Measurements from ENCODE around the gene FOLH1.
"Not testable (repeated sequence)": the region's sequence is repeated elsewhere in the genome, so short reads cannot be mapped to it uniquely, and the experiment has no call there.

Gene FOLH1

DNA sequence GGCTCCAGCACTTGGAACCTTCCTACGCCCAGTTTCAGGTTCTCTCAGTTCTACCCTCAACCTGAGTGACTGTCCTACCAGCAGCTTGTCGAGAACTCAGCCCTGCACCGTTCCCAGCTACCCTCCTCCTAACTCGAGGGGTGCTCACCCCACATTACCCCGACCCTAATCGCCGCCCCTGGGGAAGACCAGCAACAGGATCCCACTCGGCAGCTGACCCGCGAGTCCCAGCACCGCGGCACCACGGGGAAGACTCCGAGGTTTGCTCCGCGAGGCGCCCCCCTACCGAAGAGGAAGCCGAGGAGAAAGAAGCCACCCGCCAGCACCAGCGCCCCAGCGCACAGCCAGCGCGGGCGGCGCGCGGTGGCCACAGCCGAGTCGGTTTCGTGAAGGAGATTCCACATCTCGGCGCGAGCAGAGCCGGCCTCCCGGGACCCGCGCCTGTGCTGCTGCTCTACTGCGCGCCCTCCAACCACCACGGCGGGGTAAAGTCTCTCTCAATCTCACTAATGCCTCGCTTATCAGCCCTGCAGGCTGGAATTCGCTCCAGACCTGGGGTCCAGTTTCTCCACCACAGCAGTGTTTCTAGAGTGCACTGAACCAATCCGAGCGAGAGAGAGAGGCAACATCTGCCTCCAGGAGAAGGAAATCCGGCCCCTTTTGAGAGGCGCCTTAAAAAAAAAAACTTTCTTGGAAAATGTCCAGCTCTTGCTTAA lies at the start of gene FOLH1:
Gene FOLH1, minus strand, starts transcription at position 597 of the 716 bp plus-strand sequence. Its CDS starts 193 bp downstream, at position 404.
- no peak for DNase-seq

DNA sequence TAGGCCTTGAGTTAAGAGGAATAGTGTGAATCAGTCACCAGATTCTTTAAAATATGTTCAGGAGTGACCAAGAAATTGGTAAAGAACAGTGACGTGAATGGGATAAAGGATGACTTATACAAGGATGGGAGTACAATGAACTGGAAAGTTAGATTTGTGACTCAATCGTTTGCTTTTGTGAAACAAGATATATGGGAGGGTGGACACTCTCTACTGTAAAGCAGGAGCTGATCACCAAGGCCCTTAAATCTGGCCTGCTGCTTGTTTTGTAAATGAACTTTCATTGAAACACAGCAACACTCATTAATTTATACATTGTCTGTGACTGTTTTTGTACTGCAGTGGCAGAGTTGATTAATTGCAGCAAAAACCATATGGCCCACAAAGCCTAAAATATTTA lies 46.7 kb upstream of the FOLH1 start:
- not testable (repeated sequence) for DNase-seq

DNA sequence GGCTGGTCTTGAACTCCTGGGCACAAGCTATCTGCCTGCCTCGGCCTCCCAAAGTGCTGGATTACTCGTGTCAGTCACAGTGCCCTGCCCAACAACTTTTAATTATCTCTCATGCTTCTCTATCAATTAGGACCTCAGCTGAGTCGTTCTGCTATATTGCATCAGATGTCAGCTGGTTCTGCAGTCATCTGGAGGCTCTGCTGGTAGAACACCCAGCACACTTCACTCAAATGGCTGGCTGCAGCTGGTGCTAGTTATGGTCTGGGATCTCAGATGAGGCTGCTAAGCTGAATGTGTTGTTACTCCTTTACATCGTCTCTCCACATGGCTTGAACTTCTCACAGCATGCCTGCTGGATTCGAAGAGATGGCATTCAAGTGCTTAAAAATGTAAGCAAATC lies 42.8 kb upstream of the FOLH1 start:
- not testable (repeated sequence) for DNase-seq

DNA sequence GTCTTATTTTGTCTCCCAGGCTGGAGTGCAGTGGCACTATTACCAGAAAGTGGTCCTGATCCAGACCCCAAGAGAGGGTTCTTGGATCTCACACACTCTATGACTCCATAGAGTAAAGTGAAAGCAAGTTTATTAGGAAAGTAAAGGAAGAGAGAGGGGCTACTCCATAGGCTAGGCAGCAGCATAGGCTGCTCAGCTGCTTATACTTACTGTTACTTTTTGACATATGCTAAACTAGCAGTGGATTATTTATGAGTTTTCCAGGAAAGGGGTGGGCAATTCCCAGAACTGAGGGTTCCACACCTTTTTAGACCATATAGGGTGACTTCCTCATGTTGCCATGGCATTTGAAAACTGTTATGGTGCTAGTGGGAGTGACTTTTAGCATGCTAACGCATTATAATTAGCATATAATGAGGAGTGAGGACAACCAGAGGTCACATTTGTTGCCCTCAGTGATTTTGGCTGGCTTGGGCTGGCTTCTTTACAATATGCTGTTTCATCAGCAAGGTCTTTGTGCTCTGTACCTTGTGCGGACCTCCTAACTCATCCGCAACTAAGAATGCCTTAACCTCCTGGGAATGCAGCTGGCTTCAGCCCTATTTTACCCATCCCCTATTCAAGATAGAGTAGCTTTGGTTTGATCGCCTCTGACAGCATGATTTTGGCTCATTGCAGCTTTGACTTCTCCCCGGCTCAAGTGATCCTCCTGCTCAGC lies 42.2 kb upstream of the FOLH1 start:
- not testable (repeated sequence) for DNase-seq

DNA sequence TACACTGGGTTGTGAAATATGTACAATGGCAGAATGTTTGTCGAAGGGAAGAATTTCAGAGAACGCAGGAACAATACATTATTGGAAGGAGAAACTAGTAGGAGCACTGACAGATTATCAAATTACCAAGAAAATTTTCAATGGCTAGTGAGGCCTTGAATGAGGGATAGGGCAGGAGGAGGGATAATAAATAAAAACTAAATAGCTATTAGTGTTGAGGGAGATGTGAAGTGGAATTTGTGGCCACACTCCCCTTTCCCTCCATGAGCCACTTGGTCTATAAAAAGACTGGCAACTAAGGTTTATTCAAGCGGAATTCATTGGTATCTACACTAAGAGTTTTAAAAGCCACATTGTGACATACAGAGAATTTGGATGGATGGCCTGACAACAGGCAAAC lies 41.0 kb upstream of the FOLH1 start:
- not testable (repeated sequence) for DNase-seq

DNA sequence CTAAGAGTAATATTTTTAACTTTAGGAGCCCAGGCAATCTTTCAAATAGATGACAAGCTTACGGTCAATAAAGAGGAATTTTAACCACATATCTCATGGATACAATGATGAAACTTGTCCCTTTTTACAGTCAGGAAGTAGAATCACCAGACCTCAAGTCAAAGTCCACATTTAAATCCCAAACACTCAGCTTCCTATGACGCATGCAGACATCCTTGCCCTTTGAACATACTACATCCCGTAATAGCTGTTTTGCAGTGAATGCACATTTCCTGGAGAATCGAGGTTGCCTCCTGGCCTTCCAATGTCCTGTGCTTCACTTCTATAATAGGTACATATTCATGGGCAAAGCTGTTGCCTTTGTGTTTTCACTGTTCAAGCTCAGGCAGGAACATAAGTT lies 25.3 kb upstream of the FOLH1 start:
- DNase-seq = not testable (repeated sequence)

DNA sequence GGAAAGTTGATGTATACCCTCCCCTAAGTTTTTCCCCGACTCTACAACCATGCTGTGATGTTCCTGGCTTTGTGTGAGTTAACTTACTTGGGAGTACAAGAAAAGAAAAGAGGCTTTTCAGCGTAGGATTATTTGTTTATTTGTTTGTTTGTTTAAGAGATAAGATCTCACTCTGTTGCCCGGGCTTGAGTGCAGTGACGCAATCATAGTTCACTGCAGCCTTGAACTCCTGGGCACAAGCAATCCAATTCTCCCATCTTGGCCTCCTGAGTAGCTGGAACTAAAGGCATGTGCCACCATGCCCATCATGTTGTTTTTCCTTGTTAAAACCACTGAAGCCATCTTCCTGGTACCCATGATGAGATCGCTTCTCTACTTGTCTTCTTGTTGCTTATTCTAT lies 24.6 kb upstream of the FOLH1 start:
- DNase-seq = not testable (repeated sequence)

DNA sequence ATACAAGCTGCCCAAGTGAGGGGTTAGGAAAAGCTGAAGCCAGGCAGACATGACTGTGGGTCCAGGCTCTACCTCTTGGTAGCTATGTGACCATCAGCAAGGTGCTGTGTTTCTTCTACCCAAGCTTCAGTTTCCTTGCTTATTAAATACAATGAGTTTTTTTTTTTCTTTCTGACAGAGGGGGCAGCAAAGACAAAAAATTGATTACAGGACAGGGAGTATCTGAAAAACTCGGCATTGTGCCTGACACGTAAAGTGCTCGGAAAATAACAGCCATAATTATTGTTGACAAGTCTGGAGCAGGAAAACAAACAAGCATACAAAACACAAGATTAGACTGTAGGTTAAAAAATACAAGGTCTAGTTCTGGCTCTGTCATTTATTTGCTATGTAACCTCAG lies 23.3 kb upstream of the FOLH1 start:
- DNase-seq = not testable (repeated sequence)

DNA sequence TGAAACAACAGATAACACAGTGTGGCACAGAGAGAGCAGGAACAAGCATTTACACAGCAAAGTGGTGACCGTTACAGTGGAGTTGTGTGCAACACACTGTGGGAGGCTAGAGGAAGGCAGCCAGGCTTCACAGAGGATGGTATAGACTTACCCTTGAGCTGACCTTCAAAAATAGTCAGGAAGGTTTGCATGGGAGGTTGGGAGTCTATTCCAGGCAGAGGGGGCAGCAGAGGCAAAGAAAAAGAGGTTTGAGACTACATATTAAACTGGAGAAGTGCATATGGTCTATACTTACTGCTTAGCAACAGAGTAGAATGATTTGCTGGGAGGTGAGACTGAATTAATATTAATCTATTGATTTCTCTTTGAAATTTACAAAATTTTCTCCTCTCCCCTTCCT lies 22.1 kb upstream of the FOLH1 start:
- not testable (repeated sequence) for DNase-seq

DNA sequence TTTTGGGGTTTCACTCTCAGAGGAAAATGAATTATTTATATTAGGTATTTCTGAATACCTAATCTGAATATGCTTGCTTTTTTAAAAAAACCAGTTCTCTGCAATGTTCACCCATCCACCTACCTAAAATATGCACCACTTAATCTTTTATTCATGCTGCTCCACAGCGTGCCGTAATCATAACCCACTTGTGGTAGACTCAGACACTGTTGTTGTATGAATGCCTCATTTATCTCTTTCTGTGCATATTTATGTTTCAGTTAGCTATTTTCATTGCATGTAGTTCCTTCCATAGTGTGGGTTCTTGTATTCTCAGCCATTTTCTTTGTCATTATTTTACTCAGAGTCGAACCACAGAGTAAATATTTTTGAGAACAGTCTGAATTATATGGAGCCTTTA lies 21.6 kb upstream of the FOLH1 start:
- not testable (repeated sequence) for DNase-seq

DNA sequence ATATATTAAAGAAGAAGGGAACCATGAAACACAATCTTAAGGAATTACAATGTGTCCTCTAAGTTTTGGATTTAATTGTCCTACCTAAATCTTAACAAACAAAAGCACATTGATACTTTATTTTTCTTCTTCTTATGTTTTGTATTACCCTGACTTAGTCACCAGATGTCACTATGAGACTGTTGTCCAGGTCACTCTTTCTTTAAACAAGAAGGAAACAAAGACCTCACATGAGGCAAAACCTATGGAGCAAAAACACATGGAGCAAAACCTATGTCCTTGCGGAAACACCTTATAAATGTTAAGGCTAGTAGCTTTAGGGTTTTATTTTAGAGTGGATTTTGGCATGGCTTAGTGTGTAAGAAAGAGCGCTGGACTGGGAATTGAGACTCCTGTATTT lies 20.7 kb upstream of the FOLH1 start:
- DNase-seq = not testable (repeated sequence)

DNA sequence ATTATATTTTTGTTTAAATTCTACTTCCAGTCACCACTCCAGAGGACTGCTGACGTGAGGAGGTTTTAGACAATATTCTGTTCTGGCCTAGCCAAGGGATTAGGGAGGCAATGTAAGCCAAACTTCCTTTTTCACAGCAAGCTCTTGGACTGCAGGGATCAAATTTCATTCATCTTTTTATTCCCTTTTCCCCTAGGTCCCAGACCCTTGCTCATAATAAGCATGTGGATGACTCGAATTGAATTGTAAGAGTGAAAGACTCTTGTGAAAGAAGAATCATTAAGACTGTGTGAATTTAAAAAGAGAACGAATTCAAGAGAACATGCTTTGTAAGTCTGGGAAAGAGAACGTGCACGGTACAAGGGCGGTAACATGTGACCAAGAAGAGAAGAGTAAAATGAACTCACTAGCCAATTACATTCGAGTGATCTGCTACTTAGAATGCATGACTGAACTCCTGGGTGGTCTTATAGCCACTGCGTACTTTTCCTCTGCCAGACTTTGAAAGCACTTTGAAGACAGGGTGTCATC lies 16.9 kb upstream of the FOLH1 start:
- DNase-seq = not testable (repeated sequence)

DNA sequence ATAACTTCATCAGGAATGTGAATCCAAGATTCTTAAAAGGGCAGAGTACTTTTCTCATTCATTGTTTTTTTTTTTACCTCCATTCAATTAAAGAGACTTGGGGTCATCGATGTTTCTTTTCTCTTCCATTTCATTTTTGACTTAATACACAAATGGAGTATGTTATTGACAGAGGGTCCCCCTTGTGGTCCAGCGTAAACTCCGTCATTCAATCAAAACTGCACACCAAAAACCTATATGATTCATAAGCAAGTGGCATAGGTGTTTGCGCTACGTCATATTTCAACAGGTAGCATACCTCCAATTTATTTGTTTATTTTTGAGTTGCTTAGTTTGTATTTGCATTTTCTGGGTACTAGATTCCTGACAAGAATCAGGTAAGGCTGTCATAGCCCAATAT lies 12.7 kb upstream of the FOLH1 start:
- DNase-seq = no peak

DNA sequence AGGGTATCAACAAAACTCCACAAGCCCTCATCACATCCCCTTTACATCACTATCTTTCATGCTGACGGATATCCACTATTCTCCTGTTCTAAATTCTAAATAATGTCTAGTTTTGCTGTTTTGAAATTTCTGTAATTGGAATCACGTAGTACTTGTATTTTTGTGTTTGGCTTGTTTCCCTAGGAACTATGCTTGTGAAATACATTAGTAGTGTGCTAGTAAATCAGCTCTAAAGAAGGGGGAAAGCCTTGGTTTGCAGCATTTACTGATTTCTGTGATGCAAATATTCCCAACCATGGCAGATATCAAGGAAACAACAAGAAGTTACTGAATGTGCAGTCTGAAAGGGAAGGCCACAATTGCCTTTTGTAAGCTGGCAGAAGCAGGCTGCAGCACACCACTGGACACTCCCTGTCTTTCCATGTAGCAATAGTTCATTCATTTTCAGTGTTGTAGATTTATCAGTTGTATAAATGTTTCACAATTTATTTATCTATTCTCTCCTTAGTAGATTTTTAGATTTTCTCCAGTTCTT lies 4.7 kb upstream of the FOLH1 start:
- DNase-seq = no peak

DNA sequence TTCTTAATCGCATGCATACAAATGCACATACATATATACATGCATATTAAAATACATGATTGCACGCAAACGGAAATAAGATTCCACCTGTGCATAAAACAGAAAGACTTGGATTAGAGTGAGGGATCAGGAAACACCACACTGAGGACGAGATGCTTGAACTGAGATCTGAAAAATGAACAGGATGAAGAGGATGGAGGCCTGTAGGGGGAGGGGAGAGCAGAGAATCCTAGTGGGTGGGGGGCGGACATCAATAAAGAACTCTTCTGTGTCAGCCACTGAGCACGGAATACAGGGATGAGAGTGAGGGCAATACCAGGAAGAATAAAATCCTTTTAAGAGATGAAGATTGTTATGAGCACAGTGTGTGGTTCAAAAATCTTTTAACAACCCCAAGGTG lies 1.4 kb downstream of the FOLH1 start:
- not testable (repeated sequence) for DNase-seq

DNA sequence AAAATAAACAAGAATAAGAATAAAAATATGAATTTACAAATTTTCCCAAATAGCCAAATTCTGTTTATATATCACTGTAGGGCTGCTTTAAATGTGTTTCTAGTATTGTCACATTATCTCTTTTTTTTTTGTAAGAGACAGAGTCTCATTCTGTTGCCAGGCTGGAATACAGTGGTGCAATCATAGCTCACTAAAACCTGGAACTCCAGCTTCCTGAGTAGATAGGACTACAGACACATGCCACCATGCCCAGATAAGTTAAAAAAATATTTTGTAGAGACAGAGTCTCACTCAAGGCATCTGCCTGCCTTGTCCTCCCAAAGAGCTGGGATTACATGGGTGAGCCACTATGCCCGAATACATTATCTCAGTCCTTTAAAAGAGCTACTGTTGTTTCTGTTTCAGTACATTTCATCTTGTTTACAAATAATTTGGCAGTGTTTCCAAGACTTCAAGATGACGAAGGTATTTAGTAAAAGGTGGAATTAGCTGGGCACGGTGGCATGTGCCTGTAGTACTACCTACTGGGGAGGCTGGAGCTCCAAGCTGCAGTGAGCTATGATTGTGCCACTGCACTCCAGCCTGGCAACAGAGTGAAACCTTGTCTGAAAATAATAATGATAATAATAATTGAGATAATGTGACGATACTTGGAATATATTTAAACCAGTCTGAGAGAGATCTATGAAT lies 6.0 kb downstream of the FOLH1 start:
- DNase-seq = no peak

DNA sequence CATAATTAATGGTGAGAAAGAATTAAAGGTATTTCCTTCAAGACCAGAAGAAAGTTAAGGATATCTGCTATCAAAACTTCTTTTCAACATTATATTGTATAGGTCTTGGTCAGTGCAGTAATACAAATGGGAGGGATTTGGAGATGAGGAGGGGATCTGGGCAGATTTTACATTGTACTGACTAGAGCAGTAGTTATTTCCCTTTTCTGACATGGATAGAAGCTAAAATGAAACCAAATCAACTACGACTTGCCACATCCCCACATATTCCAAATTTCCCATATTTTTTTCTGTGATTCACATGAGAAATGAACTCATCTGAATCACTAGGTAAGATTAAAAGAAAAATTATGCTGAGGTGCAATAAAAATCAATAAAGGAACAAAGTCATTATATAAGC lies 11.6 kb downstream of the FOLH1 start:
- DNase-seq = not testable (repeated sequence)

DNA sequence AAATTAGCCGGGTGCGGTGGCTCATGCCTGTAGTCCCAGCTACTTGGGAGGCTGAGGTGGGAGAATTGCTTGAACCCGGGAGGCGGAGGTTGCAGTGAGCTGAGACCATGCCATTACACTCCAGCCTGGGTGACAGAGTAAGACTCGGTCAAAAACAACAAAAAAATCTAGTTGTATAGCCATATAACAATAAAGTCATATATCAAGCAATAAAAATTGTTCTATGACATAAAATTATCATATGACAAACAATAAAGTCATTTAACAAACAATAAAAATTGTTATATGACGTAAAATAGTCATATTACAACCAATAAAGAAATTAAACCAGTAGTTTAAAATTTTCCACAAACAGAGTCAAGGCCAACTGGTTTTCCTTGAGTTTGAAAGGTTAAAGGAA lies 12.4 kb downstream of the FOLH1 start:
- not testable (repeated sequence) for DNase-seq

DNA sequence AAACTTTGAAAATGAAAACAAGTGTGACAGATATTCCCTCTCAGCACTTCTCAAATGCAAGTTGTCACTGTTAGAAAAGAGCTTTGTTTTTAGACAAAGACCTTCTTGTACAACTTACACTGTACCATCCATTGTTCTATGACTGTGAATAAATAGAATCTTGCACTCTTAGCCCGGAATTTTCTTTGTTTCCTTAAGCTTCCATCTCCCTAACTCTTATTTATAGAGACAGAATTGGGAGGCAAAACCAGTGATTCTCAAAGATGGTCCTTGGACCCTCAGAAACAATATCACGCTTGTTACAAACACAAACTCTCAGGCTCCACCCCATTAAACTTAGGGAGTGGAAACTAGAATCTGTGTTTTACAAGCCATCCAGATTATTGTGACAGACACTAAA lies 18.1 kb downstream of the FOLH1 start:
- not testable (repeated sequence) for DNase-seq

DNA sequence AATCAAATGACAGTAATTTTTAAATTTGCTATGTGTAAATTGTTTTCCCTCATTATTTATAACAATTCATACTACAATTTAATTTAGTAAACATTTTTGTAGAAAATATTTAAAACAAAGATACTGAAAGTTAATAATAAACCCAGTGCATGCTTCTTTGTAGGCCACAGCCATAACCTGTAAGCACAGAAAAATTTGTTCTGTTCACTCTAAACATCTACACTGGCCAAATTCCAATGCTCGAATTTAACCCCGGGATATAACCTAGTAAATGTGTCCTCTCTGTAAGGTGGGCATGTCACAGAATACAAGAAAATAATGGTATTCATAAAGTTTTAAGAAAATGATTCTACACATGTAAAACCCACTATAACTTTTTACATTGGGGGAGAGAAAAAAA lies 22.2 kb downstream of the FOLH1 start:
- not testable (repeated sequence) for DNase-seq

DNA sequence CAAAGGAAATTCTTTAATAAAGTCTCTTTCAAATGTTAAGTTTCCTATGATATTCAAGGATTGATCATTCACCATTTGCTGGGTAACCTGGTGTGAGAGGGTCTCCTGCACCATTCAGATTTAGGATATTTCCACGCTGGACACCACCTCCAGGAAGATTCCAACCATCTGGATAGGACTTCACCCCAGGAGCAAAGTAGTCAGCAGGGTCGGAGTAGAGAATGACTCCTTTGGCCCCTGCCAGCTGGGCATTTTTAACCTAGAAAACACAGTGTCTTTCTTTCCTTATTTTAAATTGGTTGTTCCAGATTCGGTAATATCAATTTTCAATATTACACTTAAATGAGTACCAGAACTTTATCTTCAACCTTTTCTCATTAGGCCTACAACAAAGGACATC lies 22.8 kb downstream of the FOLH1 start:
- DNase-seq = not testable (repeated sequence)

DNA sequence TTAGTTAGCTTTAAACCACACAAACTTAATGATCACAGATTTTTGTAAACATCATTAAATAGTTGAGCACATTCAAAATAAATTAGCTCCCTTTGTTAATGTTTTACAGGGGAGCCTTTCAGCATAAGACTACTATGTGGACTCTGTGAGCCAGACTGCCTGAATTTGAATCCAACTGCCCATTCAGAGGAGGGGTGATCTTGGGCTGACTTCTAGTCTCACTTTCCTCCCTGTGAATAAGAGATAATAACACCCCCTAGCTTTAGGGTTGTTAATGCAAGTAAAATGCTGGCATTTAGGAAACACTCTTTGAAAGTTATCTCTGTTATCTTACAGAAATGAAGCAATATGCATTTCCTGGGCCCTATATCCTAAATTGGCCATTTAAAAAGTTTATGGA lies 23.6 kb downstream of the FOLH1 start:
- DNase-seq = not testable (repeated sequence)

DNA sequence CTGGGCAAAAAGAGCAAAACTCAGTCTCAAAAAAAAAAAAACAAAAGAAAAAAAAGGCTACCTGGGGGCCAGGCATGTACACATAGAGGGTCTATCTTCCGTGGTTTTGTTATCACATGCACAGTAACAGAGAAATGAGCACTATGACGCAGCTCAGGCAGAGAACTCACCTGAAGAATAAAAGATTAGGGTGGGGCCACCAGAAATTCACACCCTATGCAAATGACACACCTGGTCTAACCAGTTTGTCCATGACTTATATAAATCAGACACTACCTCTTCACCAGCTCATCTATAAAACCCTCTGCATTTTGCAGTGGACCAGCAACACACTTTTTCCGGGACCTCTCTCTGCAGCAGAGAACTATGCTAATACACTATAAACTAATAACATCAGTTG lies 30.5 kb downstream of the FOLH1 start:
- DNase-seq = not testable (repeated sequence)

Data from NCI-H146 (cell line).